GM15510 (cell line): ENCODE results near the gene RNF217.

Source experiments
- POLR2A ChIP-seq: IDR thresholded peaks from 3 replicates; pipeline ENCODE4 v1.6.1; 2011; ENCODE audit warnings: borderline replicate concordance; ENCODE audit not compliant: insufficient read length; ENCODE audit errors: extremely low read depth

Gene RNF217

DNA sequence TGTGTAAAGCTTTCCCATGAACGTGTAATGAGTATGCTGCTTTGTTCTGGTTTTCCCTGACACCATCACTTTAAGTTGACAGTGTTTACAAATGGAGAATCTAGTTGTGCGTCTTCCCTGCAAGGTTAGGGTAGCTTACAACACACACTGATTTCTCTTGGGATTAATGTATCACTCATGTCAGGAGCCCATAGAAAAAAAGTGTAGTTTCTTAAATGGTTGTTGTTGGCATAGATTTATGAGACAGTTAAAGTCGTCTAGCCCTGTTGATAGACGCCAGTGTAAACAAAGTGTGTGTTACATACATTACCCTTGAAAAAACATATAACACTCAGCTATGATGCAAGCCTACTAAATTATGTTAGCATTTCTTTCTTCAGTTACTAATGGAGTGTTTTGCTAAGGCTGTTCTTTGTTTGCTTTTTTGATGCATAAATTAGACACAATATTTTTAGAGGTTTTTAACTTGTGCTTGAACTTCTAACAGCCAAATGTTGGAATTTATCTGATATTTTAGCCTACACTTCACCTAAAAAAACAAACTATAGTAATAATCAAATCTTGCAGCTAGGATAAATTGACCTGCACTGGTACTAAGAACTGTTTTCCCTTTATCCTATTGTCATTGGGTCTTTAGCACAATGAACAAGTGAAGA is 88.6 kb downstream of the RNF217 start:
- no peak for TF ChIP-seq POLR2A

DNA sequence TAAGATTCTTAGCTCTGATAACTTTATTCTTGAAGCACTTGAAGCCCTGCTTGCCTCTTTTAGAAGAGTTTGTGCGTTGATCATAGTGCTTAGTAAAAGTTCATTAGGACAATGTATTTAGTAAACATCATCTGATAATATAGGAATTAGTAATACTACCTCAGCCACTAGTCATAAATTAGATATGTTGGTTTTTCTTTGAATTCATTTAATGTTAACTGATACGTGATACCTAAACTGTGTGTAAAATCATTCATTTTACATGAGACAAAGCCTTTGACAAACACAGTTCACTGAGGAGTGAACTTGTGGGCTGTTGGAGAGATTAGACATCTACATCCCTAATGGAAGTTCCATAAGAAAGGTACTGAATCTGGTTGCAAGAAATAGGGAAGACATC is 91.6 kb downstream of the RNF217 start:
- no peak for TF ChIP-seq POLR2A

DNA sequence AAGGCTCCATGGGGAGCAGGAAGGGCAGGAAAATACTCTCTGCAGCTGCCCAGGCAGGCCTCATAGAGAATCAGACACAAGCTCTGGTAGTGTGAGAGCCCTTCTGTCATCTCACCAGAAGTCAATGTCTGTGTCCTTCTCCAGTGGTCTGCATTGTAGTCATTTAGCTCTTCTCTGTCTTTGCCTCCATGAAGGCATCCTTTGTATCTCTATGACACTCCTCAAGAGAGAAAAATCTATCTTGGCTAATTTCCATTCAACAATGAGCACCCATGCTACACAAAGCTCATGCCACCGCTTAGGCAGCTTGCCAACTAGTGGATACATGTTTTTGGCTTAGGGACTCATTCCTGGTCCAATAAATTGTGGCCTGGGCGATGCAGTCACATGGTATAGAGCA is 92.1 kb downstream of the RNF217 start:
- no peak for TF ChIP-seq POLR2A

DNA sequence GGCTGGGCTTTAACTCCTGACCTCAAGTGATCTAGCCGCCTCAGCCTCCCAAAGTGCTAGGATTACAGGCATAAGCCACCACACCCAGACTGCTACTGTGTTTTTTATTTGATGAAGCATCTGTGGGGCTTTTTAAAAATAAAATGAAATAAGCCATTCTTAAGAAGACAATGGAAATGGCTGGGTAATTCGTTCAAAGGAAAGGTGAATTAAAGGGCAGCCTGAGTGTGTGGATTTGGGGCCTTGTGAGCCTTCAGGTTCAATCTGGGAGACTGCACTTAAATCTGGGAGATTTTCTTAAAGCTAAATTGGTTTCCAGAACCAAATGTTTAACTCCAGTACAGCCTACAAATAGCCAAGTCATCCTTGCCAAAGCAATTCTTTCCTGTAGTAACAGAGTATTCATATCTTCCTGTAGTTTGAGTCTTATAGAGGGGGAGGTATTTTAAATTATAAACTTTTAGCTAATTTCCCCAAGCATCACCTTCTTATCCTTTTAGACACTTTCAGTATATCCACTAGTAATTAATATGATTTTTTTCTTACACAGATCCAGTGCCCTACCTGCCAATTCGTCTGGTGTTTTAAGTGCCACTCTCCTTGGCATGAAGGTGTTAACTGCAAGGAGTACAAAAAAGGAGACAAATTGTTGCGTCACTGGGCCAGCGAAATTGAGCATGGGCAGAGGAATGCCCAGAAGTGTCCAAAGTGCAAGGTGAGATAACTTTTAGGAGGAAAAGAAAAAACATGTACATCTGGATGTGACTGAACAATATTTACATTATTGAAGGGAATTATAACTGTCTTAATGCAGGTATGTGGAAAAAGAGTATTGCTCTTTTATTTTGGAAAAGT is 95.4 kb downstream of the RNF217 start:
- no peak for TF ChIP-seq POLR2A

DNA sequence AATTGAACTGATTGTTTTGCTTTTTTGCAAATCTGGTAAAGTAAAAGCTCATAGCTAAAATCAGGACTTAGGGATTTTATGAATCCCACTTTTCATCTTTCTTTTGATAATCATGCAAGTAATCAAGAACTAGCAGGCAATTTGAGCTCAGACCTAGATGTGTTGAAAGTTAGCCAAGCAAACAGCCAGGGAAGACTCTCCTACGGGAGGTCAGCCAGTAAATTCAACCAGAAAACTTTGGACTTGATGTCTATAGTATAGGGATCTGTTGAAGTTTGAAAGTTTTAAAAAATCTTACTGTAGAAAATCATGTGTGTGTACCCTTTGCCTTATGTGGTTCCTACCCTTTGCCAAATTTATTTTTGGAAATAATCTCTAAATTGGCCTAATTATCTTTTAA is 96.3 kb downstream of the RNF217 start:
- no peak for TF ChIP-seq POLR2A

DNA sequence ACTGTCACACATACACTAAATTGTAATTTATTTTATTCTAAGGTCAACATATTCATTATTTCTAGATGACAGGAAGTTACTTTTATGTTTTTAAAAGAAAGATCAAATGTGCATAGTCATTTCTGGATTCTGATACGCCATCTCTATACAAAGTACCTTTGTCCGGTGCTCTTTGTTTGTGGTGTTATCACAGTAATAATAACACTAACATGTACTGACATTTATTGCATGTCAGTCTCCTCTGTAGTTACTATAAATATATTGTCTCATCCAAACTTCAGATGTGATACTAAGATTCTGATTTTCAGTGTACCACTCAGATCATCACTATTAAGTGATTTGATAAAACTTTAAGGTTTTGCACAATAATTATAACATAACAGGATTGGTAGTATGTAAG is 101.1 kb downstream of the RNF217 start:
- TF ChIP-seq POLR2A: no peak

DNA sequence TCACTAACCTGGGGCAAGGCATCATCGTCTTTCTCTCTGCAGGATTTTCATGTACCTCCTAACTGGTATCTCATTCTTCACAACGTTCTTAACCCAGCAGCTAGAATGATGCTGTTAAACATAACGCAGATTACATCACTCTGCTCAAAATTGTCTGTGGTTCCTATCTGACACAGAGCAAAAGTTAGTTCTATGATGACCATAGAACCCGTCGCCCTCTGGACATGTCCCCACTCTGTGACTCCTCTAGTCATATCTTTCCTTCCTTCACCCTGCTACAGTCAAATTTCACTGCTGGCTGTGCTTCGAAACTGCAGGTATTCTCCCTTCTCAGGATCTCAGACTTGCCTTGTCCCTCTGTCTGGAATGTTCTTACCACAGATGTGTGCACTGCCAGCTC is 103.9 kb downstream of the RNF217 start:
- TF ChIP-seq POLR2A: no peak

DNA sequence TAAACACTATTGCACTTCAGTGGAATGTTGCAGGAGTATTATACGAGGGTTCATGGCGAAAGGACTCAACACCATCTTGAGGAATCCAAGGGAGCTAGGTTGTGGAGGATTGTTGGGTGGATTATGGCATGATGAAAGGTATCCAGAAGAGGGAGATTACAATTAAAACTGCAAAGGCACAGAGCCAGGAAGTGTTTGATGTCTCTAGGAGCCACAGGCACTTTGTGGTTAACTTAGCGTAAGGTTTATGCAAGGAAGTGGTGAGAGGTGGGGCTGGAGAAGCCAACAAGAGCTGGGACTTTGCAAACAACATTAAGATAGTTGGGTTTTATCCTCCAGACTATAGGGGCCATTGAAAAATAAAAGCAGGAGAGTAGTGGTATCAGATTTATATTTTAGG is 104.7 kb downstream of the RNF217 start:
- no peak for TF ChIP-seq POLR2A

DNA sequence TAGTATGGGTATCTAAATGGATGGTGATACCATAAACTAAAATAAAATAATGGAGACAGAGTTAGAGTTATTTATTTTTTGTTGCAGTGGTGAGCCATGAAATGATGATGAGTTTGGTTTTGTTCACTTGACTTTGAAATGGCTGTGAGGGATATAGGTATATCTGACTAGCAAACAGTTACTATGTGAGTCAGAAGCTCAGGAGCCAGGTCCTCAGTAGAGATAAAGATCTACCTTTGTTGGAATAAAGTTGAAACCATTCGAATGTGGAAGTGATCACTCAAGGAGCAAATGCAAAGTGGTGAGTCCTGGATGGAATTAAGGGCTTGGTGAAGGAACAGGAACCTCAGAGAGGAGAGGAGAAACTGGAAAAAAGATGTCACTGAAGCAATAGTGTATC is 105.3 kb downstream of the RNF217 start:
- no peak for TF ChIP-seq POLR2A

DNA sequence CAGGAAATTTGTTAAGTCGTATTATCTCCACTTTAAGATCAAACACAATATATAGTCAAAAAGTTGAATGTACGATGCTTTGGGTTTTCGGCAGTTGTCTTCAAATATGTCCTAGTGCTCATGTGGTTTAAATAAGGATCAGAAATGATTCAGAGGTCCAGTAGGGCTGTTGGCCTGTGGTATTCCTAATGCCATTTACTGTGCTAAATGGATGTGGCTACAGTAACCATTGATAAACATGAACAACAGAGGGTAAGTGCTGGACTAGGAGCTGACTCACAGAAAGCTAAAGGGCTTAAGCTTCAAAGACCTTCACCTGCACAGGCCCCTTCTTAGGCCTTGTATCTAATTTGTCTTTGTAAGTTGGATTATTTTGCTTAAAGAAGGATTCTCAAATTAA is 110.8 kb downstream of the RNF217 start:
- no peak for TF ChIP-seq POLR2A

DNA sequence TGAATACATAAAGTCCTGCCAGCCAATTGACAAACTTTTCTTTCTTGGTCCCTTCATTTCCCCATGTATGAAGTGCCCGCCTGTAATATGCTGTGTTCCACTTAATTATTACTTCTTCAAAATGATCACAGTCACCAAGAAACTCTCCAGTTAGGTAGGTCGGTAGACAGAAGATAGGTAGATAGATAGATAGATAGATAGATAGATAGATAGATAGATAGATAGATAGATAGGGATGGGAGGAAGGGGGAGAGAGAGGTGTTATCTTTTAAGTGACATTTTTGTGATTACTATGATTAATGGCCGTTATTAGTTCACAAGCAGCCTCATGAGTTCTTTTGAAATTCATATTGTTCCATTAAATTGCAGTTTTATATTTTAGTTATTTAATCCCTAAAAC is 111.9 kb downstream of the RNF217 start:
- no peak for TF ChIP-seq POLR2A

DNA sequence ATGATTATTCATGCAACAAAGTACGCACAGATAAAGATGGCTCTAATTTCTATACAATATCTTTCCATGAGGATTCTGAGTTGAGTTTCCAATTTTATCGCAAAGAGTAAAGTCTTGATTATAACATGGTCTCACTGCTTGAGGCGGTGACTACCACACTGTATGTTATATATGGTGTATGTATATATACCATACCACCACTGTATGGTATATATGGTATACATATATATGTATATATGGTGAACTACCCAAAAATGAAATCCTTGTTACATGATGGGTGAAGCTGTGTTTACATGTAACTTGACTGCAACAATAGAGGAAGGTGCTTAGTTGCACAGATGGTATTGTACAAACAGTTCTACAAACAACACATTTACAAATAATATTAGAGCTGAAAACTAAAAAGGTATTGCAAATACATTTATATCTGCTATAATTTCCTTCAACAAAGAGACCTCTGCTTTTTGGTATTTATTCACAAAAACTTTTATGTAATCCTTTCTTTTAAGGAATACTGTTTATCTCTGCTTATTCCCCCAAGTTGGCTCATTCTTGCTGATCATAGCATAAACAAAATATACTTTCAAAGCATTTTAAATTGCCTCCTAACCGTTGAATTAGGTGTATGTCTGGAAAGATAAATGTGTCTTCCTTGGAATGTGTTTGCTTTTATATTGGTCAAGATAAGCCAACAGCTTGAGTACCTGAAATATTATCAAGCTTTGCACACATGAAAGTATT is 113.7 kb downstream of the RNF217 start:
- no peak for TF ChIP-seq POLR2A

DNA sequence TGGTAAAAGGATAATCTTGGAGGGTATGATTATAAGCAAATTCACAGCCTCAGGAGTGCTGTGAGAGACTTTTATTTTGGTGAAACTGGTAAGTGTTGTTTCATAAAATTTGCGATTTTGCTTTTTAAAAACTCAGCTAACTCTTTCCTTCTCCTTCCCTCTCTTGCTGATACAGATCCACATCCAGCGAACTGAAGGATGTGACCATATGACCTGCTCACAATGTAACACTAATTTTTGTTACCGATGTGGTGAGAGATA is 114.2 kb downstream of the RNF217 start:
- TF ChIP-seq POLR2A: no peak

DNA sequence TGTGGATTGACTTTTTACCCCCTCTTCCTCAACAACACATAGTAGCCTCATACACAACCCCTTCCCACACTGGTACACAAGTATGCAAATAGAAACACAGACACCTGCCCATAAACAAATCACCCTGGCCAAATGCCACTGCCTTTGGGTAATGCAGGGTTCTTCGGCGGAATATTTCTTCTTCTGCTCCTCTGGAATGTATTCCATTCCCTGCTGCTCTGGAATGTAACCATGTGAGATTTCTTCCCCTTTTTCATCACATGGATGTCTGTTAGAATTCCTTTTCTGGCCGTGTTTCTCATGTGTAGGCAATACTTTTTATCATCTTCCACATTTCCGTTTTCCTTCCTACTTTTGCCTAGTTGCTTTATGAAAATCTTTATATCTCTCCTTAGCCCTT is 115.2 kb downstream of the RNF217 start:
- no peak for TF ChIP-seq POLR2A

DNA sequence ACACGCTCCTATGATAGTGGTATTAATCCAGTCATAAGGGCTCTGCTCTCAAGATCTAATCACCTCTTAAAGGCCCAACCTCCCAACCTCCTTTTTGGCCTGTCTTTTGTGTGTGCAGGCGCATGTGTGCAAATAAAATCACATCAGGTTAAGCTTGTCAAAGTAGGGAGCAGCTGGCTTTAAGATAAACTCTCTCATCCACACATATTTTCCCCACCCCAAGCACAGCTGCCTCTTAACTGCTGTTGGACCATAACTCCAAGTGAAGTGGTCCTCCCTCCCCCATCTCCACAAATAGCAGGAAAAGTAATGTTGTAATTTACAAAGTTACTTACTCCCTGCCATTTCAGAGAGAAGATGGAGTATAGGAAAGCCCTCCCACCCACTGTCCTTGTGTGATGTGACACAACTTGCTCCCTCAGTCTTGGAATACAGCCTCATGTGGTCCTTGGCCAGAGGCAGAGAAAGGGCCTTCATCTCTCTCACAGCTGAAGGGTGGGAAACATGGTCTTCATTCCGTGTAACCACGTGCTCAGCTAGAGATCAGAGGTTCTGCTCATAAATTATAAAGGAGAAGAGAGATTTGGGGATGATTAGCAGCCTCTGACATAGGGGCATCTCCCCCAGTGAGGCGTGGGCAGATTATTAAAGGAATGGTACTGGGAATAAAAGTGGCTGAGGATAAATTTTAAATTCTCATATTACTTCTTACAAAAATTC is 116.5 kb downstream of the RNF217 start:
- no peak for TF ChIP-seq POLR2A
